ENCODE measurements around the gene LHCGR.

The LHCGR gene

GRCh38 chr2:48714245-48714644 lies 41.3 kb downstream of the LHCGR start:
- no peak overlapping the region for H3K4me3 ChIP-seq (ENCODE audit: low read depth, low read length)
- TF ChIP-seq MAX (IDR thresholded peaks at IDR 0.05; ENCODE audit: low read depth, low read length) (no peak), MYC (IDR thresholded peaks at IDR 0.05; ENCODE audit: low read depth, low read length) (no peak), POLR2A (IDR thresholded peaks at IDR 0.05; ENCODE audit: extremely low read depth, insufficient read length) (no peak), CTCF (IDR thresholded peaks at IDR 0.05; ENCODE audit: low read depth, low read length) (no peak)
- DNase-seq (ENCODE audit: low read depth) = no peak

GRCh38 chr2:48713647-48714046 lies 41.9 kb downstream of the LHCGR start:
- DNase-seq (ENCODE audit: low read depth) = no peak
- TF ChIP-seq MAX (IDR thresholded peaks at IDR 0.05; ENCODE audit: low read depth, low read length) (no peak), CTCF (IDR thresholded peaks at IDR 0.05; ENCODE audit: low read depth, low read length) (no peak), POLR2A (IDR thresholded peaks at IDR 0.05; ENCODE audit: extremely low read depth, insufficient read length) (no peak), MYC (IDR thresholded peaks at IDR 0.05; ENCODE audit: low read depth, low read length) (no peak)
- no peak overlapping the region for H3K4me3 ChIP-seq (ENCODE audit: low read depth, low read length)

- H3K4me3 ChIP-seq (ENCODE audit: low read depth, low read length) = no peak overlapping the region
- DNase-seq (ENCODE audit: low read depth) = no peak
- no peak for TF ChIP-seq POLR2A (IDR thresholded peaks at IDR 0.05; ENCODE audit: extremely low read depth, insufficient read length)
- no peak for TF ChIP-seq CTCF (IDR thresholded peaks at IDR 0.05; ENCODE audit: low read depth, low read length)
- TF ChIP-seq MAX (IDR thresholded peaks at IDR 0.05; ENCODE audit: low read depth, low read length) = no peak
- no peak for TF ChIP-seq MYC (IDR thresholded peaks at IDR 0.05; ENCODE audit: low read depth, low read length)
Observed at GRCh38 chr2:48712151-48712550, 43.4 kb downstream of the LHCGR start.

GRCh38 chr2:48711343-48711742 lies 44.2 kb downstream of the LHCGR start:
- no peak for DNase-seq (ENCODE audit: low read depth)
- no peak overlapping the region for H3K4me3 ChIP-seq (ENCODE audit: low read depth, low read length)
- no peak for TF ChIP-seq MYC (IDR thresholded peaks at IDR 0.05; ENCODE audit: low read depth, low read length)
- no peak for TF ChIP-seq MAX (IDR thresholded peaks at IDR 0.05; ENCODE audit: low read depth, low read length)
- no peak for TF ChIP-seq CTCF (IDR thresholded peaks at IDR 0.05; ENCODE audit: low read depth, low read length)
- no peak for TF ChIP-seq POLR2A (IDR thresholded peaks at IDR 0.05; ENCODE audit: extremely low read depth, insufficient read length)

- TF ChIP-seq MYC (IDR thresholded peaks at IDR 0.05; ENCODE audit: low read depth, low read length) (no peak), MAX (IDR thresholded peaks at IDR 0.05; ENCODE audit: low read depth, low read length) (no peak), CTCF (IDR thresholded peaks at IDR 0.05; ENCODE audit: low read depth, low read length) (no peak), POLR2A (IDR thresholded peaks at IDR 0.05; ENCODE audit: extremely low read depth, insufficient read length) (no peak)
- H3K4me3 ChIP-seq (ENCODE audit: low read depth, low read length) = no peak overlapping the region
- no peak for DNase-seq (ENCODE audit: low read depth)
Observed at GRCh38 chr2:48709096-48710034, 46.2 kb downstream of the LHCGR start.

All from NB4 (cell line).